ENCODE measurements around the gene STAT6.
A peak's percentile ranks its signal among the peaks of the same experiment; 100 is the strongest.
"Not testable (repeated sequence)": the region's sequence is repeated elsewhere in the genome, so short reads cannot be mapped to it uniquely, and the experiment has no call there.

The STAT6 gene

GRCh38 chr12:57126561-57126960, 15.4 kb upstream of the STAT6 start:
- DNase-seq (ENCODE audit: low spot score) = no peak

- DNase-seq (ENCODE audit: low spot score) = no peak
Measured at GRCh38 chr12:57126061-57126460, 14.9 kb upstream of the STAT6 start.

- DNase-seq (ENCODE audit: low spot score) = peak; percentile 81
Measured at GRCh38 chr12:57124261-57124877, 13.2 kb upstream of the STAT6 start.

- DNase-seq (ENCODE audit: low spot score) = no peak
Measured at GRCh38 chr12:57123813-57124212, 12.7 kb upstream of the STAT6 start.

DNA sequence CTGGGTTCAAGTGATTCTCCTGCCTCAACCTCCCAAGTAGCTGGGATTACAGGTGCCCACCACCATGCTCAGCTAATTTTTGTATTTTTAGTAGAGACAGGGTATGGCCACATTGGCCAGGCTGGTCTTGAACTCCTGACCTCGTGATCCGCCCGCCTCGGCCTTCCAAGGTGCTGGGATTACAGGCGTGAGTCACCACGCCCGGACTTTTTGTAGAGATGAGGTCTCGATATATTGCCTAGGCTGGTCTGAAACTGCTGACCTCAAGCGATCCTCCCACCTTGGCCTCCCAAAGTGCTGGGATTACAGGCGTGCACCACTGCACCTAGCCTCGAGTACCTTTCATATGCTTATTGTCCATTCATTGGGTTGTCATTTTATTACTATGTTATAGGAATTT, 9.6 kb upstream of the STAT6 start:
- not testable (repeated sequence) for DNase-seq (ENCODE audit: low spot score)

DNA sequence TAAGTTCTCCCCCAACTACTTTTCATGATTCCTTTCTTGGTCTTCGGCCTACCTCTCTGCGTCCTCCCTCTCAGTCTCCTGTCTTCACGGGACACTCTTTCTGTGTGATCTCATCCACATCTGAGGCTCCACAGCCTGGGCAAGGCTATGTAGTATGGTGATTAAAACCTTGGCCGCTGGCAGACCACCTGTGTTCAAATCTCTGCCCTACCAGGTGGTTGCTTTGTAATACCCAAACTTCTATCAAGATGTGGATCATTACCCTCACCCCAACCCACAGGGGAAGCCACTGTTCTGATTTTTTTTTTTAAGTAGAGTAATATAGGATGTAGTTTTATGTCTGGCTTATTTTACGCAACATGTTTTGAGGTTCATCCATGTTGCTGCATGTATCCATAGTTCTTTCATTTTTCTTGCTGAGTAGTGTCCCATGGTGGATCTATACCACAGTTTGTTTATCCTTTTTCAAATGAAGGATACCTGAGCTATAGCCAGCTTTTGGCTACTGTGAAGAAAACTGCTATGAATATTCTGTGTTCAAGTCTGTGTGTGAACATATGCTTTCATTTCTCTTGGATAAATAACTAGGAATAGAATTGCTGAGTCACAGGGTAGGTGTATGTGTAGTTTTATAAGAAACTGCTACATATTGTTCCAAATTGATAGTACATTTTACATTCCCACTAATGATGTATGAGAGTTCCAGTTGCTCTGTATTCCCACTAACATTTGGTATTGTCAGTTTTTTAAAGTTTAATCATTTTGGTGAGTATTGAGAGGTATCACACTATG, 8.3 kb upstream of the STAT6 start:
- DNase-seq (ENCODE audit: low spot score) = no peak

DNA sequence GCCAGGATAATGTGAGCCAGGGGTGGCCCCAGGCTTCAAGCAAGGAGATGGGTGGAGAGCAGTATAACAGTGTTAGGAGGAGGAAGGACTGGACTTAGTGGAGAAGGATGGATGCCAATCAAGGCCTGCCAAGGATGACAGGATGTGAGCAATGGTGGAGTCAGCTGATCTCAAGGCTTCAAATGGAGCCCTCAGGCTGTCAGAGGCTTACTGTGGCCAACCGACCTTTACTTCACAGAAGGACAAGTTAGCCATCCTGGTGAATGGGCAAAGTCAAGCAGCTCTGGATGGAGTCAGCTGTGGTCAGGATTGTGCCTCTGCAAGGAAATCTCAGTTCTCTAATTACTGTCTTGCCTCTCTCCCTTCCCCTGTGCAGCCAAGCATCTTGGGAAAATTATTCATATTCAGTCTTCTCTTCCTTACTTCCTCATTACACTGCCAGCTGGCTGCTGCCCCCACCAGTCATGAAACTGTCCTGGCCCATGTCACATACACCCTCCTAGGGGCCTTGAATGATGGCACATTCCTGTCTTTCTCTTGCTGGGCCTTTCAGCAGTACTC, 7.6 kb upstream of the STAT6 start:
- no peak for DNase-seq (ENCODE audit: low spot score)

GRCh38 chr12:57116580-57117281, 5.6 kb upstream of the STAT6 start:
- no peak for DNase-seq (ENCODE audit: low spot score)

- DNase-seq (ENCODE audit: low spot score) = no peak
Measured at GRCh38 chr12:57112492-57113294, 1.5 kb upstream of the STAT6 start.

- DNase-seq (ENCODE audit: low spot score) = peak; percentile 49
Measured at GRCh38 chr12:57110104-57111030, 795 bp downstream of the STAT6 start.

DNA sequence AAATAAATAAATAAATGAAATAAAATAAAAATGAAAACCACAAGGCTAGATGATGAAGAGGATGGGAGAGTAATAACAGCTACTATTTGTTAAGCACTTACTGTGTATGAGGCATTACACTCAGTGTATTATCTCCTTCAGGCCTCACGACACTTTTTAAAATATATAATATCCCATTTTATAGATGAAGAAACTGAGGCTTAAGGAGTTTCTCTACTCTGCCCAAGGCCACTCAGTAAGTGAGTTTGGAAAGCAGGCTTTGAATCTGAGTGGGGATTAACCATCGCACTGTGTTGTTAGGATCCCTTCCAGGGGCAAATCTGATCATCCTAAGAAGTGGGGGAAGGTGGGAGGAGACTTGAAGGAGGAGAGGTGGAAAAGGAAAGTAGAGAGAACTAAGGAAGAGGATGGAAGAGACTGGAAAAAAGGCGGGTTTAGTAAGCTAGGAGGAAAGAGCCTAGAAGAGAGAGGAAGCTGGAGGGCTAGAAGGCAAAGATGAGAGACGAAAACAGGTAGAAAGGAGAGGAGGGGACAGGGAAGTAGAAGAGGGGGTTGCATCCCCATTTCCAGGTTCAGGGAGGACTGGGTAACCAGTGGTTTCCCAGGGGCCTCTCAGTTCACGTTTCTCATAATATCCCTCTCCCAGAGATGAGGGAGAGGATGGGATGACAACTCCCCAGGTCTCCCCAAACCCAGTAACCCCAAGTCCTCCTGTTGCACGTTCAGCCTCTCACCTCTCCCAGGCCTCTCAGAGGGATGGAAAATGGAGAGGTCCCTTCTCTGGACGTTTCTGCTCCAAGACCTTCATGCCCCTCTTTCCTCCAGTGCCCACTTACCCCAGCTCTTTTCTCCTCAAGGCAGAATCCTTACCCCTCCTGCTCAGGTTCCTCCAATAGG, 1.7 kb downstream of the STAT6 start:
- DNase-seq (ENCODE audit: low spot score) = no peak

DNA sequence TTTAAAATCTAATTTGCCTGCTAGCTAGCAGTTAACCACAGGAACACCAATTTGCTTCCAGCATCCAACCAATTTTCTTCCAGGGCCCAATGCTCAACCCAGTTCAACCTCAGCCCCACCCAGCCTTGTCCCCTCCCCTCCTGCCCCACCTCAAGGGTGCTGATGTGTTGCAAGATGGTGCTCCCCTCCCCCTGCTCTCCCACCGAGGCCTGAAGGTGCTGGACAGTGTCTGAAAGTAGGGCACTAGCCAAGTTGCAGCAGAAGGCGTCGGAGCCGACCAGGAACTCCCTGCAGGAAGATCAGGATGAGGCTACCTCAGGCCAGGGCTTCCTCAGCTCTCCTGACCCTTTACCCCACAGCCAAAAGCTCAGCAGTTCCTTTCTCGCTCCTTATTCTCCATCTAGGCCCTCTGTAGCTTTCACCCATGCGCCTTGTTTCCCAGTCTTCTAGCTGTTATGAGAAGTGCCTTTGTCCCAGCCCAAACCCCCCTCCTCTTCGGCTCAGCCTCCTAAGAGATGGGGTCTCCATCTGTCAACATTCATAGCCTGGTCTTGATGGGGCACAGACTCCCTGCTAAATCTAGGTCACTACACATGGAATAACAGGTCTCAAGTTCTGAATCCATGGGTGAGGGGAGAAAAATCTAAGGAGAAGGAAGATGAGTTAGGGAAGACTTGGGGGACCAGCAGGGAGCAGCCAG, 3.6 kb downstream of the STAT6 start:
- DNase-seq (ENCODE audit: low spot score) = no peak

- DNase-seq (ENCODE audit: low spot score) = no peak
Measured at GRCh38 chr12:57106021-57106708, 5.0 kb downstream of the STAT6 start.

- DNase-seq (ENCODE audit: low spot score) = no peak
Measured at GRCh38 chr12:57105011-57105753, 6.0 kb downstream of the STAT6 start.

- no peak for DNase-seq (ENCODE audit: low spot score)
Measured at GRCh38 chr12:57104292-57104910, 6.8 kb downstream of the STAT6 start.

GRCh38 chr12:57103856-57104255, 7.3 kb downstream of the STAT6 start:
- DNase-seq (ENCODE audit: low spot score) = no peak
